GM12878 (cell line): ENCODE results near the gene STRADB.

Experiments used
- ATF2 ChIP-seq: IDR thresholded peaks from 2 replicates; pipeline ENCODE4 v1.6.1; 2012; ENCODE audit warnings: low read length, inconsistent platforms
- CTCF ChIP-seq, 3 experiments: IDR thresholded peaks in 2 of 3; conservative IDR thresholded peaks in 1 of 3; 2 replicates each; pipeline ENCODE4 v1.5.1; 2011; ENCODE audit warnings: low read depth in 3 of 3, low read length in 3 of 3, mild to moderate bottlenecking in 3 of 3, control low read depth in 2 of 3, moderate library complexity in 2 of 3, inconsistent platforms in 1 of 3, mixed read lengths in 1 of 3; ENCODE audit not compliant: control insufficient read depth in 2 of 3, insufficient read depth in 1 of 3; ENCODE audit errors: extremely low read depth in 1 of 3
- EGR1 ChIP-seq, 2 experiments: IDR thresholded peaks; 1 replicate in 1 of 2; 2 replicates in 1 of 2; pipeline ENCODE4 v1.6.1; 2011 to 2012; ENCODE audit warnings: low read depth in 2 of 2, low read length in 2 of 2, borderline replicate concordance in 1 of 2, mild to moderate bottlenecking in 1 of 2, moderate library complexity in 1 of 2
- ELK1 ChIP-seq: IDR thresholded peaks from 2 replicates; pipeline ENCODE4 v1.6.1; 2012; ENCODE audit warnings: low read depth, low read length, improper control_type of control experiment
- EP300 ChIP-seq, 2 experiments: fragments of 150-350 bp in 1 of 2; IDR thresholded peaks; 2 replicates each; pipeline ENCODE4 v1.6.1; 2011 to 2012; ENCODE audit warnings: low read depth in 2 of 2, low read length in 2 of 2, borderline replicate concordance in 1 of 2, improper control_type of control experiment in 1 of 2, inconsistent platforms in 1 of 2; ENCODE audit not compliant: control insufficient read depth in 1 of 2
- JUNB ChIP-seq: IDR thresholded peaks from 2 replicates; pipeline ENCODE4 v1.6.1; 2016; ENCODE audit warnings: antibody characterized with exemption, mild to moderate bottlenecking
- KDM1A ChIP-seq: fragments of 200-600 bp; sonication (generic); IDR thresholded peaks from 2 replicates; pipeline ENCODE4 v1.6.1; 2016; ENCODE audit warnings: borderline replicate concordance
- NR2C2 ChIP-seq: IDR thresholded peaks from 2 replicates; pipeline ENCODE4 v1.6.1; 2011; ENCODE audit warnings: borderline replicate concordance, low read depth; ENCODE audit not compliant: control insufficient read depth, insufficient read length
- RAD51 ChIP-seq: fragments of 450-650 bp; IDR thresholded peaks from 2 replicates; pipeline ENCODE4 v1.6.1; 2016; ENCODE audit warnings: moderate library complexity, mild to moderate bottlenecking, inconsistent platforms
- SP1 ChIP-seq: IDR thresholded peaks from one replicate; pipeline ENCODE4 v1.6.1; 2011; ENCODE audit warnings: low read depth, low read length
- YBX1 ChIP-seq: fragments of 450-650 bp; IDR thresholded peaks from 2 replicates; pipeline ENCODE4 v1.6.1; 2016; ENCODE audit warnings: antibody characterized with exemption
- YY1 ChIP-seq: IDR thresholded peaks from 2 replicates; pipeline ENCODE4 v1.6.1; 2011; ENCODE audit warnings: low read depth, mild to moderate bottlenecking, low read length
- ZBTB11 ChIP-seq: fragments of 450-650 bp; formaldehyde crosslinking; IDR thresholded peaks from 2 replicates; pipeline ENCODE4 v1.5.0; 2022; ENCODE audit warnings: mild to moderate bottlenecking, missing genetic modification characterization

- TF ChIP-seq CTCF (IDR thresholded peaks at IDR 0.05 in 2 of 3, conservative IDR thresholded peaks at IDR 0.05 in 1 of 3; ENCODE audit: control insufficient read depth in 2 of 3, extremely low read depth in 1 of 3, insufficient read depth in 1 of 3, low read depth in 3 of 3, low read length in 3 of 3) (no peak), ELK1 (no peak), YBX1 (no peak), JUNB (no peak), YY1 (no peak), EP300 (IDR thresholded peaks at IDR 0.05; ENCODE audit: borderline replicate concordance in 1 of 2, control insufficient read depth in 1 of 2, low read depth in 2 of 2, low read length in 2 of 2) (no peak), ATF2 (no peak), KDM1A (no peak), SP1 (no peak), EGR1 (IDR thresholded peaks at IDR 0.05; ENCODE audit: borderline replicate concordance in 1 of 2, low read depth in 2 of 2, low read length in 2 of 2) (no peak), RAD51 (no peak), NR2C2 (no peak), ZBTB11 (no peak)
Observed at GRCh38 chr2:201483342-201483741, 31.8 kb downstream of the STRADB start.
